NCI-H510A (cell line): ENCODE data around the gene PTPRK.

Experiments used
- DNase-seq: peaks from one replicate; lab custom pipeline; 2025; lab: John Stamatoyannopoulos, UW

PTPRK gene

GRCh38 chr6:128070406-128070805, 450.0 kb downstream of the PTPRK start:
- DNase-seq = no peak

GRCh38 chr6:128069188-128069587, 451.2 kb downstream of the PTPRK start:
- no peak for DNase-seq

- DNase-seq = no peak
These were observed 452.3 kb downstream of the PTPRK start for GRCh38 chr6:128068119-128068479.

- DNase-seq = no peak
These were observed 452.8 kb downstream of the PTPRK start for GRCh38 chr6:128067446-128068118.

- DNase-seq = no peak
These were observed 455.3 kb downstream of the PTPRK start for GRCh38 chr6:128065072-128065471.

GRCh38 chr6:128064540-128064895, 455.9 kb downstream of the PTPRK start:
- DNase-seq = no peak

GRCh38 chr6:128063850-128064539, 456.4 kb downstream of the PTPRK start:
- DNase-seq = no peak

- DNase-seq = no peak
These were observed 457.4 kb downstream of the PTPRK start for GRCh38 chr6:128062882-128063603.

GRCh38 chr6:128057946-128058345, 462.5 kb downstream of the PTPRK start:
- no peak for DNase-seq

GRCh38 chr6:128057541-128057940, 462.9 kb downstream of the PTPRK start:
- DNase-seq = no peak

- no peak for DNase-seq
These were observed 467.3 kb downstream of the PTPRK start for GRCh38 chr6:128053109-128053508.

GRCh38 chr6:128047989-128048388, 472.4 kb downstream of the PTPRK start:
- DNase-seq = no peak

- no peak for DNase-seq
These were observed 474.4 kb downstream of the PTPRK start for GRCh38 chr6:128046033-128046432.

GRCh38 chr6:128039543-128039942, 480.9 kb downstream of the PTPRK start:
- no peak for DNase-seq

GRCh38 chr6:128036808-128037570, 483.4 kb downstream of the PTPRK start:
- DNase-seq = no peak

GRCh38 chr6:128033156-128033555, 487.2 kb downstream of the PTPRK start:
- DNase-seq = no peak

GRCh38 chr6:128032042-128032441, 488.4 kb downstream of the PTPRK start:
- DNase-seq = no peak

GRCh38 chr6:128029826-128030225, 490.6 kb downstream of the PTPRK start:
- DNase-seq = no peak

GRCh38 chr6:128028183-128028582, 492.2 kb downstream of the PTPRK start:
- DNase-seq = no peak

GRCh38 chr6:128025478-128025877, 494.9 kb downstream of the PTPRK start:
- no peak for DNase-seq

- no peak for DNase-seq
These were observed 495.4 kb downstream of the PTPRK start for GRCh38 chr6:128024969-128025368.

GRCh38 chr6:128024046-128024445, 496.4 kb downstream of the PTPRK start:
- DNase-seq = no peak

GRCh38 chr6:128018821-128019220, 501.6 kb downstream of the PTPRK start:
- DNase-seq = no peak
